PC-9 (cell line): ENCODE measurements around the gene ZNF524. TPM values are rescaled to one million over a fixed set of nuclear protein-coding genes. Genes with fewer than 3 reads are reported as not detected.
A peak's percentile ranks its signal among the peaks of the same experiment; 100 is the strongest.

Experiments
- BruUV-seq: library from RNA; stranded (reverse); fragments of 400-500 nt; replicated peaks from 2 replicates; lab custom pipeline; 2021; lab: Mats Ljungman, UMichigan
- CTCF ChIA-PET: fragments of 300-600 bp; sonication (Branson Sonifier 250); formaldehyde crosslinking; loops from one replicate; lab custom pipeline; 2022; ENCODE audit warnings: antibody characterized with exemption; lab: Charles Lee
- POLR2A ChIA-PET: fragments of 300-600 bp; sonication (Branson Sonifier 250); formaldehyde crosslinking; loops from one replicate; lab custom pipeline; 2022; ENCODE audit warnings: antibody characterized with exemption; ENCODE audit not compliant: unreplicated experiment; lab: Charles Lee
- DNase-seq, 2 experiments: peaks; one replicate each; pipeline versions ENCODE4 v3.0.0 to v3.0.0-alpha.2; 2015 to 2022; ENCODE audit warnings: mixed read lengths in 1 of 2
- H2AFZ ChIP-seq: fragments of 200-600 bp; sonication (generic); 2 replicates; pipeline ENCODE4 v1.8.1; 2017; ENCODE audit warnings: antibody characterized with exemption
- H3F3A ChIP-seq: fragments of 200-600 bp; sonication (generic); 2 replicates; pipeline ENCODE4 v1.8.1; 2017; ENCODE audit warnings: antibody characterized with exemption, mild to moderate bottlenecking, low read depth; ENCODE audit not compliant: insufficient read depth
- H3K27ac ChIP-seq: fragments of 200-600 bp; sonication (generic); 2 replicates; pipeline ENCODE4 v1.6.1; 2016; ENCODE audit warnings: mixed run types
- H3K27me3 ChIP-seq: fragments of 200-600 bp; sonication (generic); 2 replicates; pipeline ENCODE4 v1.6.1; 2016; ENCODE audit warnings: low read depth, mixed run types; ENCODE audit not compliant: insufficient read depth
- H3K36me3 ChIP-seq: fragments of 200-600 bp; sonication (generic); 2 replicates; pipeline ENCODE4 v1.6.1; 2016; ENCODE audit warnings: low read depth, mixed run types
- H3K4me1 ChIP-seq: fragments of 200-600 bp; sonication (generic); replicated peaks from 2 replicates; pipeline ENCODE4 v1.6.1; 2016; ENCODE audit warnings: mixed run types; ENCODE audit not compliant: insufficient read depth
- H3K4me2 ChIP-seq: fragments of 200-600 bp; sonication (generic); 2 replicates; pipeline ENCODE4 v1.6.1; 2017; ENCODE audit warnings: mixed run types
- H3K4me3 ChIP-seq: fragments of 200-600 bp; sonication (generic); 2 replicates; pipeline ENCODE4 v1.6.1; 2016; ENCODE audit warnings: mixed run types
- H3K79me2 ChIP-seq: fragments of 200-600 bp; sonication (generic); 2 replicates; pipeline ENCODE4 v1.6.1; 2017; ENCODE audit warnings: low read depth, mixed run types
- H3K9me2 ChIP-seq: fragments of 200-600 bp; sonication (generic); 2 replicates; pipeline ENCODE4 v1.8.1; 2017; ENCODE audit warnings: mild to moderate bottlenecking; ENCODE audit not compliant: insufficient read depth
- H3K9me3 ChIP-seq: fragments of 200-600 bp; sonication (generic); 2 replicates; pipeline ENCODE4 v1.8.1; 2016; ENCODE audit warnings: low read depth; ENCODE audit not compliant: insufficient read depth
- H4K20me1 ChIP-seq: fragments of 200-600 bp; sonication (generic); 2 replicates; pipeline ENCODE4 v1.8.1; 2017; ENCODE audit not compliant: insufficient read depth
- EZH2 ChIP-seq: fragments of 200-600 bp; sonication (generic); IDR thresholded peaks from 2 replicates; pipeline ENCODE4 v1.8.0; 2017; ENCODE audit warnings: antibody characterized with exemption, low read depth
- intact Hi-C: fragments of 100-400 bp; cut with micrococcal nuclease; formaldehyde crosslinking; loops from one replicate; pipeline ENCODE4 v1.10.0; 2022; ENCODE audit not compliant: unreplicated experiment
- total RNA-seq: library from RNA; stranded (reverse); gene quantifications from 2 replicates; pipeline ENCODE4 v1.2.3, GENCODE V29; 2021
- TF ChIP-seq, protein P1 (sequence below): fragments of 200-600 bp; sonication (generic); conservative IDR thresholded peaks from 2 replicates; pipeline ENCODE4 v1.6.1; 2017; ENCODE audit warnings: mixed run types, antibody characterized with exemption, mild to moderate bottlenecking, moderate library complexity

ZNF524 gene
- total RNA-seq, 1 experiment from 2014 or later, result 30.0 TPM

DNA sequence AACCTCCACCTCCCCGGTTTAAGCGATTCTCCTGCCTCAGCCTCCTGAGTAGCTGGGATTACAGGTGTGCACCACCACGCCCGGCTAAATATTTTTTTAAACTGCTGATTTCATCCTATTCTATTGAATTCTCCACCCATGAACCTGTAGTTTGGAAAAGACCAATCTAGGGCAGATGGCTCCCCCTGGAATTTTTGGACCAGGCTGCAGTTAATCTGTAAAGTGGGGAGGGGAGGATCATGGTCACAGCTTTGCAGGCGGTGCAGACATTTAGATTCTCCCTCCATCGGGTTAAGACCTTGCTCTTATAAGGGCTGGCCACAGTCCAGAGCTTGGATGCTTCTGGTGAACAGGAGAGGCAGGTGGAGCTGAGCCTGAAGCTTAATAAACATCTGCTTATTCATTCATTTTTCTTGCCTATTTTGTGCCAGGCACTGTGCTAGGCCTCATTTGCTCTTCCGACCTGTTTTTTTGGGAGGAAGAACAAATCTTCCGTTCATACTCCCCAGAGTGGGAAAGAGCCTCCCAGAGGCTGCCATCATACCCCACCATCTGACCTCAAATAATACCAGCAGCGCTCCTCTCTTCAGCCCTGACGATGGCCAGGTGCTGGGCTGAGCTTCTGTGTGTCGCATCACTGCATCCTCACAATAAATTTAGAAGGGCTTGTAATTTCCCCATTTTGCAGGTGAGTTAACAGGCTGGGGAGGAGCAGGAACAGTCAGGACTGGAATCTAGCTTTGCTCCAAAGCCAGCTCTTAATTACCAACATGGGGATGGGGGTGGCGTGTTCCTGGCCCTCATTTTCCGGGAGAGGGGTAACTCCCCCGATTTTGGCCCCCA lies 47.0 kb downstream of the ZNF524 start:
- Histone ChIP-seq H3K79me2 (peaks cover 42% of the 10 kb centered on the region), H3F3A (peaks cover 26% of the 10 kb centered on the region; the same call in 1 of the 2 replicates), H3K36me3 (peaks cover 6% of the 10 kb centered on the region), H3K9me3 (no peaks in the 10 kb centered on the region), H4K20me1 (peaks cover 8% of the 10 kb centered on the region; the same call in 1 of the 2 replicates), H2AFZ (no peak overlapping the region), H3K27me3 (no peaks in the 10 kb centered on the region), H3K9me2 (no peaks in the 10 kb centered on the region), H3K27ac (no peak overlapping the region), H3K4me2 (no peak overlapping the region), H3K4me3 (no peak overlapping the region), H3K4me1 (peaks cover 8% of the 10 kb centered on the region)
- TF ChIP-seq, protein P1, sequence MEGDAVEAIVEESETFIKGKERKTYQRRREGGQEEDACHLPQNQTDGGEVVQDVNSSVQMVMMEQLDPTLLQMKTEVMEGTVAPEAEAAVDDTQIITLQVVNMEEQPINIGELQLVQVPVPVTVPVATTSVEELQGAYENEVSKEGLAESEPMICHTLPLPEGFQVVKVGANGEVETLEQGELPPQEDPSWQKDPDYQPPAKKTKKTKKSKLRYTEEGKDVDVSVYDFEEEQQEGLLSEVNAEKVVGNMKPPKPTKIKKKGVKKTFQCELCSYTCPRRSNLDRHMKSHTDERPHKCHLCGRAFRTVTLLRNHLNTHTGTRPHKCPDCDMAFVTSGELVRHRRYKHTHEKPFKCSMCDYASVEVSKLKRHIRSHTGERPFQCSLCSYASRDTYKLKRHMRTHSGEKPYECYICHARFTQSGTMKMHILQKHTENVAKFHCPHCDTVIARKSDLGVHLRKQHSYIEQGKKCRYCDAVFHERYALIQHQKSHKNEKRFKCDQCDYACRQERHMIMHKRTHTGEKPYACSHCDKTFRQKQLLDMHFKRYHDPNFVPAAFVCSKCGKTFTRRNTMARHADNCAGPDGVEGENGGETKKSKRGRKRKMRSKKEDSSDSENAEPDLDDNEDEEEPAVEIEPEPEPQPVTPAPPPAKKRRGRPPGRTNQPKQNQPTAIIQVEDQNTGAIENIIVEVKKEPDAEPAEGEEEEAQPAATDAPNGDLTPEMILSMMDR, result no peak
- no peak for TF ChIP-seq EZH2
- ChIA-PET CTCF (interaction anchor here (0.6 kb wide), 1 partner anchor 661 kb away, joined by 3 read pairs; no protein-coding TSS in a partner anchor), POLR2A (interaction anchor here (0.6 to 0.7 kb wide), 2 partner anchors 16 to 172 kb away, joined by 3 to 4 read pairs; no protein-coding TSS in a partner anchor)
- no TSS peak for BruUV-seq
- intact Hi-C loops, result no loop called here
- no peak for DNase-seq

DNA sequence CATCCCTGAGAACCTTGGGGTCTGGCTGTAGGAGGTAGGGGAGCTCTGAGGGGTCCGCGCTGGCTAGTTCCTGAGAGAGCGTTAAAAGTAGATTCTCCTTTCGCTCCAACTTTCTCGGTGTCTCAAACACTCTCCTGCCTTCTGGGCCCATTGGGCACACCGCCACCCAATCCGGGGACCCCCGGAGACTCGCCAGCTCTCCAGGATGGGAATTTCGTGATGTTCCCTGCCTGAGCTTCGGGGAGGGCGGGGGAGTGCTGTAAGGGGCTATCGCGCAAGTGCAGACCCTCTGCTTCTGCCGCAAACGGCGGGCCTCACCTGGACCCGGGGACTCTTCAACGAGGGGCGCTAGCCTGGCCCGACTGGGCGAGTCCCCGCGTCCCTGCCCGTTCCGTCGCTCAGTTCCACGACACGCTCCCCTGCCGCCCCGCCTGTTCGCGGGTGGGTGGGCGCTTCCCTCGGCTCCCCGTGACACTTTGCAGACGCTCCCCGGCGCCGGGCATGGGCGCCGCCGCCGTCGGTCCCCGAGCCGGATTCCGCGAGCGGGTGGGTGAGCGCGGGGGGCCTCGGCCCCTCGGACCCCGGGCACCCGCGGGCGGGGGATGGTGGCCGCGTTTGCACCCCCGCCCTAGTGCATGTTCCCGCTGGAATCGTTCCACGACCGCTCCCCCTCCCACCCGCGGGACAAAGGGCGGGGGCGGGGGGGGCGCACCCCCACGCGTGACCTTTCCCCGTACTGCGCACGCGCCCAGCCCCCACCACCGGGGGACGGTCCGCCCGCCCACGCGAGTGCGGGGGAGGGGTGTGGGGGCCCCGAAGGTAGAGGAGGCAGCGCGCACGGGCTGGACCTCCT lies 47.9 kb downstream of the ZNF524 start, which contains the start of gene CCDC106:
Gene CCDC106, plus strand, starts transcription at position 481 of the 853 bp plus-strand sequence. CDS start 835 bp downstream, outside the sequence.
- DNase-seq, result peak in 1 of 2 experiments; percentile 9
- no peak within 1 kb of the TSS for H3K27ac ChIP-seq
- H3F3A ChIP-seq, result peaks cover 24% of the 10 kb centered on the region; the same call in 1 of the 2 replicates
- peaks cover 11% of the 10 kb centered on the region for H3K4me1 ChIP-seq
- BruUV-seq, result no TSS peak
- ChIA-PET CTCF (no interaction called here), POLR2A (no interaction called here)
- H3K79me2 ChIP-seq, result peaks cover 34% of the 10 kb centered on the region
- H3K4me3 ChIP-seq, result no peak within 1 kb of the TSS
- H3K27me3 ChIP-seq, result no peaks in the 10 kb centered on the region
- TF ChIP-seq EZH2, result no peak
- TF ChIP-seq, protein P1, result no peak
- H3K4me2 ChIP-seq, result no peak within 1 kb of the TSS
- H3K9me3 ChIP-seq, result no peaks in the 10 kb centered on the region
- intact Hi-C loops, result no loop called here
- H3K9me2 ChIP-seq, result no peaks in the 10 kb centered on the region
- peaks cover 6% of the 10 kb centered on the region for H3K36me3 ChIP-seq
- H4K20me1 ChIP-seq, result peaks cover 8% of the 10 kb centered on the region; the same call in 1 of the 2 replicates
- H2AFZ ChIP-seq, result no peak within 1 kb of the TSS

DNA sequence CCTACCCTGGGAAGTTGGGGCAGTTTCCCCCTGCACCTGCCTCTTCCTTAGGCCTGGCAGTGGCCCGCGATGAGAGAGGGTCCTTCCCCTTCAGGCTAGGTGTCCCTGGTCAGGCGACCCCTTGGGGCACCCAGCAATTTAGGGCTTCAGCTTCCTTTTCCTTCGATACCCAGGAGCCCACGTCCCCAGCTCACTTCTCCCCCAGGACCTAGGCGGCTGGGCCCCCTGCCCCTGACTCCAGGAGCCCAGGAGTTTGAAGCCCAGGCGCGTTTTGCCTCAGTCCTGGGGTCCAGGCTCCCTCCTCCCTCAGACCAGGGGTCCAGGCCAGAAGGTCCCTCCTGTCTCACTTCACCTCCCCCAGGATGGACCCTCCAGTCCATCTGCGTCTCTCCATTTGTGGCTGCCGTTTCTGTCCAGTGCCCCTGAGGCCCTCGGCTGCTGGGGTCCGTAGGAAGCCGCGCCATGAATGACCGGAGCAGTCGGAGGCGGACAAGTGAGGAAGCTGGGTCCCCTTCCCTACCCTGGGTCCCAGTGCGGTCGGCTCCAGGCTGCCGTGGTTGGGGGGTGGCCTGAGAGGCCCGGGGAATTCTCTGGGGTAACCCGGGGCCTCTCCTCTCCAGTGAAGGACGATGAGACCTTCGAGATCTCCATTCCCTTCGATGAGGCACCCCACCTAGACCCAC lies 48.6 kb downstream of the ZNF524 start:
- intact Hi-C loops, result no loop called here
- Histone ChIP-seq H3K27ac (no peak overlapping the region), H3K4me2 (no peak overlapping the region)

More for the DNA sequence above, 48.6 kb downstream of the ZNF524 start:
- TF ChIP-seq EZH2, result no peak
- TF ChIP-seq, protein P1, result no peak
- no peaks in the 10 kb centered on the region for H3K27me3 ChIP-seq
- peaks cover 24% of the 10 kb centered on the region; the same call in 1 of the 2 replicates for H3F3A ChIP-seq
- H2AFZ ChIP-seq, result no peak overlapping the region
- peaks cover 8% of the 10 kb centered on the region; the same call in 1 of the 2 replicates for H4K20me1 ChIP-seq
- H3K36me3 ChIP-seq, result peaks cover 6% of the 10 kb centered on the region
- ChIA-PET CTCF (no interaction called here), POLR2A (no interaction called here)
- no peaks in the 10 kb centered on the region for H3K9me2 ChIP-seq
- DNase-seq, result peak in 1 of 2 experiments; percentile 4
- no peak overlapping the region for H3K4me3 ChIP-seq
- H3K9me3 ChIP-seq, result no peaks in the 10 kb centered on the region
- peaks cover 31% of the 10 kb centered on the region for H3K79me2 ChIP-seq
- BruUV-seq, result no TSS peak
- peaks cover 13% of the 10 kb centered on the region for H3K4me1 ChIP-seq
